Endothelial cell (in vitro differentiated cells): ENCODE results near the gene DRAM2. TPM values are rescaled to one million over a fixed set of nuclear protein-coding genes. Genes with fewer than 3 reads are reported as not detected.
A peak's percentile ranks its signal among the peaks of the same experiment; 100 is the strongest.

Experiments used
- DNase-seq: peaks from one replicate; pipeline ENCODE4 v3.0.0; 2021; ENCODE audit warnings: low spot score
- H3K27ac Mint-ChIP-seq: one replicate; pipeline ENCODE4 v1.8.0; 2021; ENCODE audit warnings: mixed read lengths, inconsistent platforms; ENCODE audit not compliant: unreplicated experiment
- H3K27me3 Mint-ChIP-seq: one replicate; pipeline ENCODE4 v1.8.0; 2021; ENCODE audit warnings: mild to moderate bottlenecking, moderate library complexity, mixed read lengths, inconsistent platforms; ENCODE audit not compliant: unreplicated experiment
- H3K36me3 Mint-ChIP-seq: one replicate; pipeline ENCODE4 v1.8.0; 2021; ENCODE audit warnings: mild to moderate bottlenecking, low read depth, mixed read lengths, inconsistent platforms; ENCODE audit not compliant: unreplicated experiment
- H3K4me1 Mint-ChIP-seq: one replicate; pipeline ENCODE4 v1.8.0; 2021; ENCODE audit warnings: mild to moderate bottlenecking, mixed read lengths, inconsistent platforms; ENCODE audit not compliant: unreplicated experiment
- H3K4me3 Mint-ChIP-seq: one replicate; pipeline ENCODE4 v1.8.0; 2021; ENCODE audit warnings: mild to moderate bottlenecking, mixed read lengths, inconsistent platforms; ENCODE audit not compliant: unreplicated experiment
- H3K9me3 Mint-ChIP-seq: one replicate; pipeline ENCODE4 v1.8.0; 2021; ENCODE audit warnings: mixed read lengths, inconsistent platforms; ENCODE audit not compliant: unreplicated experiment
- CTCF ChIP-seq: fragments of 200-600 bp; sonication (generic); IDR thresholded peaks from one replicate; pipeline ENCODE4 v1.5.0; 2021; ENCODE audit warnings: antibody characterized with exemption; ENCODE audit not compliant: unreplicated experiment
- total RNA-seq: library from RNA; stranded (reverse); fragmentation: NEBNext Ultra II Directional; extraction: Animal tissue kit (Norgen Biotek cat#: 25700); gene quantifications from one replicate; pipeline ENCODE4 v1.2.1, GENCODE V29; 2021; ENCODE audit not compliant: unreplicated experiment

Gene DRAM2
- total RNA-seq, 1 donor from 2014 or later: 79.8 TPM

- H3K27ac Mint-ChIP-seq: no peak overlapping the region
- H3K36me3 Mint-ChIP-seq: peaks cover 33% of the 10 kb centered on the region
- no peaks in the 10 kb centered on the region for H3K9me3 Mint-ChIP-seq
- H3K4me3 Mint-ChIP-seq: no peak overlapping the region
- no peak for DNase-seq
- TF ChIP-seq CTCF: no peak
- peaks cover 16% of the 10 kb centered on the region for H3K4me1 Mint-ChIP-seq
- H3K27me3 Mint-ChIP-seq: no peaks in the 10 kb centered on the region
Measured at GRCh38 chr1:111127923-111128643, 11.8 kb downstream of the DRAM2 start.

- no peak for TF ChIP-seq CTCF
- Mint-ChIP-seq H3K4me3 (peak overlapping the region; percentile 38), H3K9me3 (no peaks in the 10 kb centered on the region), H3K27ac (no peak overlapping the region), H3K27me3 (no peaks in the 10 kb centered on the region), H3K4me1 (peaks cover 23% of the 10 kb centered on the region), H3K36me3 (peaks cover 37% of the 10 kb centered on the region)
- DNase-seq: no peak
Measured at GRCh38 chr1:111126354-111126753, 13.5 kb downstream of the DRAM2 start.

- Mint-ChIP-seq H3K27me3 (no peaks in the 10 kb centered on the region), H3K4me3 (no peak overlapping the region), H3K4me1 (no peaks in the 10 kb centered on the region), H3K36me3 (peaks cover 18% of the 10 kb centered on the region), H3K27ac (no peak overlapping the region), H3K9me3 (no peaks in the 10 kb centered on the region)
- DNase-seq: no peak
- no peak for TF ChIP-seq CTCF
Measured at GRCh38 chr1:111116496-111116895, 23.4 kb downstream of the DRAM2 start.

GRCh38 chr1:111110197-111110899 lies 29.5 kb downstream of the DRAM2 start:
- H3K27me3 Mint-ChIP-seq: no peaks in the 10 kb centered on the region
- TF ChIP-seq CTCF: no peak

GRCh38 chr1:111104981-111105380 lies 34.9 kb downstream of the DRAM2 start:
- peaks cover 6% of the 10 kb centered on the region for H3K9me3 Mint-ChIP-seq
- peaks cover 39% of the 10 kb centered on the region for H3K36me3 Mint-ChIP-seq
- H3K4me1 Mint-ChIP-seq: no peaks in the 10 kb centered on the region
- H3K27ac Mint-ChIP-seq: no peak overlapping the region
- DNase-seq: no peak
- H3K27me3 Mint-ChIP-seq: peaks cover 4% of the 10 kb centered on the region
- no peak overlapping the region for H3K4me3 Mint-ChIP-seq
- no peak for TF ChIP-seq CTCF

More at GRCh38 chr1:111110197-111110899, 29.5 kb downstream of the DRAM2 start:
- H3K9me3 Mint-ChIP-seq: no peaks in the 10 kb centered on the region
- H3K4me1 Mint-ChIP-seq: no peaks in the 10 kb centered on the region
- peak overlapping the region; percentile 51 for H3K4me3 Mint-ChIP-seq
- H3K27ac Mint-ChIP-seq: no peak overlapping the region
- no peak for DNase-seq
- peaks cover 14% of the 10 kb centered on the region for H3K36me3 Mint-ChIP-seq
